Nephron (organoid): ENCODE results near the gene PLPPR3.

ENCODE experiments used
- H3K27ac Mint-ChIP-seq, 3 experiments: 2 replicates each; pipeline ENCODE4 v1.8.0; 2020; ENCODE audit warnings: mixed read lengths in 3 of 3, mild to moderate bottlenecking in 2 of 3, moderate library complexity in 1 of 3
- H3K27me3 Mint-ChIP-seq: 2 replicates; pipeline ENCODE4 v1.8.0; 2021; ENCODE audit warnings: low read depth, mild to moderate bottlenecking, moderate library complexity, mixed read lengths
- H3K36me3 Mint-ChIP-seq: 2 replicates; pipeline ENCODE4 v1.8.0; 2020; ENCODE audit warnings: low read depth, mixed read lengths
- H3K4me1 Mint-ChIP-seq: 2 replicates; pipeline ENCODE4 v1.8.0; 2020; ENCODE audit warnings: mixed read lengths
- H3K4me3 Mint-ChIP-seq, 3 experiments: 2 replicates each; pipeline ENCODE4 v1.8.0; 2020; ENCODE audit warnings: mild to moderate bottlenecking in 3 of 3, mixed read lengths in 3 of 3, moderate library complexity in 2 of 3
- H3K9me3 Mint-ChIP-seq: 2 replicates; pipeline ENCODE4 v1.8.0; 2020; ENCODE audit warnings: mixed read lengths
- CTCF ChIP-seq, 3 experiments: fragments of 200-600 bp; sonication (generic); IDR thresholded peaks; one replicate each; pipeline ENCODE4 v1.5.0; 2021; ENCODE audit warnings: antibody characterized with exemption in 3 of 3; ENCODE audit not compliant: unreplicated experiment in 3 of 3

The PLPPR3 gene

DNA sequence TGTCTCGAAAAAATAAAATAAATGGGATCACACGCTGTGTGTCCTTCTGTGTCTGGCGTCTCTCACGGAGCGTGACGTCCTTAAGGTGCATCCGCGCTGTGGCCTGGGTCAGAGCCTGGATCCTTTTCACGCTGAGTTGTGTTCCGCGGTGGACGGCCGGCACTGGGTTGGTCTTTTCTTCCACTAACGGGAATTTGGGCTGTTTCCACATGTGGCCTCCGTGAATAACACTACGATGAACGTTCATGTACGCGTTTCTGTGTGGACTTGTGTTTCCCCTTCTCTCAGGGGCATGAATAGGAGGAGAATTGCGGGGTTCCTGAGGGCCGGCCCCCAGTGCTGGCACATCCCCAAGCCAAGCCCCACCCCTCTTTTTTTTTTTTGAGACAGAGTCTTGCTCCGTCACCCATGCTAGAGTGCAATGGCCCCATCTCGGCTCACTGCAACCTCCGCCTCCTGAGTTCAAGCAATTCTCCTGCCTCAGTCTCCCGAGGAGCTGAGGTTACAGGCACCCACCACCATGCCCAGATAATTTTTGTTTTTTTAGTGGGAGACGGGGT lies 30.7 kb downstream of the PLPPR3 start:
- no peaks in the 10 kb centered on the region for H3K9me3 Mint-ChIP-seq
- peaks cover 14% of the 10 kb centered on the region for H3K4me1 Mint-ChIP-seq
- H3K27ac Mint-ChIP-seq, result peak overlapping the region; percentile 66 to 85 (median 69)
- no peaks in the 10 kb centered on the region for H3K27me3 Mint-ChIP-seq
- no peak for TF ChIP-seq CTCF (IDR thresholded peaks at IDR 0.05; ENCODE audit: unreplicated experiment in 3 of 3)
- peak overlapping the region in 1 of 3 experiments; percentile 32 for H3K4me3 Mint-ChIP-seq
- no peaks in the 10 kb centered on the region for H3K36me3 Mint-ChIP-seq

DNA sequence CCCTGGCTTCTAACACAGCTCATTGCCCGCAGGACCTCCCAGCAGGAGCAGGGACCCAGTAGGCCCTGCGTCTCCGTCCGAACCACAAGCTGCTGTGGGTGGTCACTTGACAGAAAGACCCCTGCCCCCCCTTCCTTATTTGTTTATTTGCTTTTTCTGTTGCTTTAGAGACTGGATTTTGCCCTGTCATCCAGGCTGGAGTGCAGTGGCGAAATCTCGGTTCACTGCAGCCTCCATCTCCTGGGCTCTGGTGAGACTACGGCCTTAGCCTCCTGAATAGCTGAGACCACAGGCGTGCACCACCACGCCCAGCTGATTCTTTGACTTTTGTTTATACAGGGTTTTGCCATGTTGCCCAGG lies 32.1 kb downstream of the PLPPR3 start:
- Mint-ChIP-seq H3K4me1 (peaks cover 14% of the 10 kb centered on the region), H3K4me3 (peak overlapping the region; percentile 21 to 42 (median 38))

GRCh38 chr19:788983-789700 lies 32.6 kb downstream of the PLPPR3 start:
- Mint-ChIP-seq H3K27ac (peak overlapping the region; percentile 81 to 89 (median 81)), H3K36me3 (no peaks in the 10 kb centered on the region), H3K4me3 (peak overlapping the region; percentile 19 to 42 (median 21)), H3K27me3 (peaks cover 4% of the 10 kb centered on the region), H3K9me3 (no peaks in the 10 kb centered on the region), H3K4me1 (peaks cover 14% of the 10 kb centered on the region)
- no peak for TF ChIP-seq CTCF (IDR thresholded peaks at IDR 0.05; ENCODE audit: unreplicated experiment in 3 of 3)

More for the DNA sequence above, 32.1 kb downstream of the PLPPR3 start:
- Mint-ChIP-seq H3K27me3 (peaks cover under 1% of the 10 kb centered on the region), H3K9me3 (no peaks in the 10 kb centered on the region), H3K27ac (peak overlapping the region; percentile 81 to 89 (median 81)), H3K36me3 (no peaks in the 10 kb centered on the region)
- TF ChIP-seq CTCF (IDR thresholded peaks at IDR 0.05; ENCODE audit: unreplicated experiment in 3 of 3), result no peak

DNA sequence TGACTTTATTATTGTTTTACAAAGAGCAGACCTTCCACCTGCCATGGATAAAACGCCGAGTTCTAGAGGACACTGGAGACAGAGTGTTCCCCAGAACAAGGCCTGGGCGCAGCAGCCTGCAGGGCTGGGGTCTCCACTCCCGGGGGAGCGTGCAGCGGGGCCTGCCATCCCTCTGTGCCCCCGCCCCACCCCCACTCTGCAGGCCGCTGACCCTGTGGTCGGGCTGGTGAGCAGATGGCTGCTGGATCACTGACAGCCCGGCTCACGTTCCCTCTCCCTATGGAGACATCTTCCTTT lies 33.1 kb downstream of the PLPPR3 start:
- peak overlapping the region; percentile 81 to 89 (median 81) for H3K27ac Mint-ChIP-seq
- H3K36me3 Mint-ChIP-seq, result no peaks in the 10 kb centered on the region
- H3K4me3 Mint-ChIP-seq, result peak overlapping the region in 1 of 3 experiments; percentile 21
- H3K27me3 Mint-ChIP-seq, result peaks cover 4% of the 10 kb centered on the region
- no peak for TF ChIP-seq CTCF (IDR thresholded peaks at IDR 0.05; ENCODE audit: unreplicated experiment in 3 of 3)
- no peaks in the 10 kb centered on the region for H3K9me3 Mint-ChIP-seq
- H3K4me1 Mint-ChIP-seq, result peaks cover 14% of the 10 kb centered on the region

DNA sequence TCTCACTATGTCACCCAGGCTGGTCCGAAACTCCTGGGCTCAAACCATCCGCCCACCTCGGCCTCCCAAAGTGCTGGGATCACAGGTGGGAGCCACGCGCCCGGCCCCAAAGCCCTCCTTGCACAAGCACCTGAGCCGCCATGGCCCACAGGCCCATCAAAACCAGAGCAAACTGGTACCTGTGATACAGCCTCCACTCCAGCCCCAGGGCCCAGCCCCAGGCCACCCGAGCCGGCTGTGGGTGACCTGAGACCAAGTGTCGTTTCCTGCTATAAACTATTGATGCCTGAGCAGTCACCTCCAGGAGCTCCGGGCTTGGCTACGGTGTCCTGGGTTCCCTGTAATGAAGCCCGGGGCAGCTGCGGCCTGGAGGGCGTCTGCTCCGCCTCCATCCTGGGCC lies 34.2 kb downstream of the PLPPR3 start:
- H3K27me3 Mint-ChIP-seq, result peaks cover 4% of the 10 kb centered on the region
- H3K4me1 Mint-ChIP-seq, result peaks cover 21% of the 10 kb centered on the region
- no peaks in the 10 kb centered on the region for H3K9me3 Mint-ChIP-seq
- H3K27ac Mint-ChIP-seq, result peak overlapping the region in 2 of 3 experiments; percentile 51 to 54
- TF ChIP-seq CTCF (IDR thresholded peaks at IDR 0.05; ENCODE audit: unreplicated experiment in 3 of 3), result no peak
- H3K4me3 Mint-ChIP-seq, result no peak overlapping the region
- H3K36me3 Mint-ChIP-seq, result no peaks in the 10 kb centered on the region

GRCh38 chr19:784541-784940 lies 37.2 kb downstream of the PLPPR3 start:
- H3K27me3 Mint-ChIP-seq, result peaks cover 8% of the 10 kb centered on the region
- peaks cover 23% of the 10 kb centered on the region for H3K4me1 Mint-ChIP-seq
- H3K36me3 Mint-ChIP-seq, result no peaks in the 10 kb centered on the region
- H3K9me3 Mint-ChIP-seq, result no peaks in the 10 kb centered on the region
- H3K27ac Mint-ChIP-seq, result peak overlapping the region in 2 of 3 experiments; percentile 31 to 76
- TF ChIP-seq CTCF (IDR thresholded peaks at IDR 0.05; ENCODE audit: unreplicated experiment in 3 of 3), result no peak
- H3K4me3 Mint-ChIP-seq, result peak overlapping the region; percentile 14 to 21 (median 21)
